C4-2B (cell line): ENCODE measurements around the gene FBXO5.
"Not testable (repeated sequence)": the region's sequence is repeated elsewhere in the genome, so short reads cannot be mapped to it uniquely, and the experiment has no call there.

Experiments used
- H3K27ac ChIP-seq: fragments of 450-650 bp; 2 replicates; pipeline ENCODE4 v1.5.1; 2017
- ZFX ChIP-seq: fragments of 450-650 bp; IDR thresholded peaks from 2 replicates; pipeline ENCODE4 v1.6.1; 2017
- TF ChIP-seq, protein P1 (sequence below): fragments of 450-650 bp; conservative IDR thresholded peaks from 2 replicates; pipeline ENCODE4 v1.5.1; 2017; ENCODE audit warnings: mild to moderate bottlenecking

FBXO5 gene

GRCh38 chr6:153002613-153003365 is 19.9 kb upstream of the FBXO5 start, which contains the start of gene MTRF1L:
MTRF1L (minus strand) TSS chr6:153002709; CDS start chr6:153002685, 24 bp downstream.
- TF ChIP-seq, protein P1, sequence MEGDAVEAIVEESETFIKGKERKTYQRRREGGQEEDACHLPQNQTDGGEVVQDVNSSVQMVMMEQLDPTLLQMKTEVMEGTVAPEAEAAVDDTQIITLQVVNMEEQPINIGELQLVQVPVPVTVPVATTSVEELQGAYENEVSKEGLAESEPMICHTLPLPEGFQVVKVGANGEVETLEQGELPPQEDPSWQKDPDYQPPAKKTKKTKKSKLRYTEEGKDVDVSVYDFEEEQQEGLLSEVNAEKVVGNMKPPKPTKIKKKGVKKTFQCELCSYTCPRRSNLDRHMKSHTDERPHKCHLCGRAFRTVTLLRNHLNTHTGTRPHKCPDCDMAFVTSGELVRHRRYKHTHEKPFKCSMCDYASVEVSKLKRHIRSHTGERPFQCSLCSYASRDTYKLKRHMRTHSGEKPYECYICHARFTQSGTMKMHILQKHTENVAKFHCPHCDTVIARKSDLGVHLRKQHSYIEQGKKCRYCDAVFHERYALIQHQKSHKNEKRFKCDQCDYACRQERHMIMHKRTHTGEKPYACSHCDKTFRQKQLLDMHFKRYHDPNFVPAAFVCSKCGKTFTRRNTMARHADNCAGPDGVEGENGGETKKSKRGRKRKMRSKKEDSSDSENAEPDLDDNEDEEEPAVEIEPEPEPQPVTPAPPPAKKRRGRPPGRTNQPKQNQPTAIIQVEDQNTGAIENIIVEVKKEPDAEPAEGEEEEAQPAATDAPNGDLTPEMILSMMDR: no peak
- peak; percentile 47; the same call in 1 of the 2 replicates for TF ChIP-seq ZFX
- H3K27ac ChIP-seq: peak within 1 kb of the TSS; percentile 86

DNA sequence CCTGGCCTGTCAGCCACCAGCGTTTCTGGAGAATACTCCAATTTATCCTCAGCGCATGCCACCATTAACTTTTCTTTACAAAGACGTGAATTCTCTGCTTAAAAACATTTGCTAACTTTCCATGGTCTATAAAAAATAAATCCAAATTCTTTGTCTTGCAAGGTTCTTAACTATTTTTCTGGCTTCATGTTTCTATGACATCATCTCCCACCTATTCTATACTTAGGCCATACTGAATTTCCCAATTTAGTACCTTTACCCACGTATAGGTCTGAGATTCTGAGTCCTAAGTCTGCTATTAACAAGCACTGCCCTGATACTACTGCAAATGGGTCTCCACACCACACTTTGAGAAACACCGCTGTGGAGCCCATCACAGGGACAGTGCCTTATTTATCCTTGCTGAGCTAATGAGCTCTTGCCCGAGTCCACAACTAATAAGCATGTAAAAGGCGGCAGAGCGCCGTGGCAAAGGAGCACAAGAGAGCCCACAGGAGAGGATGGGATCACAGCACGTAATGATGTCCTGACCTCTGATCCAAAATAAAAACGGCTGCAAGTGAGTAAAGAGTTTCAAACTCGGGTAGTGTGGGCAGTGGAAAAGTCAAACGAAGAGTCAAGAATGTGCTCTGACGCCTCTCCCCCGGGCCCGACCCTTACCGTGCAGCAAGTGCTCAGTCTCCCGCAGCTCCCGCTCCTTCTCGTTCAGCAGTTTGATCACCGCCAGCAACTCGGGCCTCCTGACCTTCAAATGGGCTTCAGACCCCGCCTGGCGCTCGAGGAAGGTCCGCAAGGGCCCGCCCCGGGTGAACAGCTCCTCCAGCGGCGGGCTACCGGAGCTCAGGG is 19.1 kb upstream of the FBXO5 start:
- TF ChIP-seq, protein P1: no peak; the same call in 1 of the 2 replicates
- no peak; the same call in 1 of the 2 replicates for TF ChIP-seq ZFX

DNA sequence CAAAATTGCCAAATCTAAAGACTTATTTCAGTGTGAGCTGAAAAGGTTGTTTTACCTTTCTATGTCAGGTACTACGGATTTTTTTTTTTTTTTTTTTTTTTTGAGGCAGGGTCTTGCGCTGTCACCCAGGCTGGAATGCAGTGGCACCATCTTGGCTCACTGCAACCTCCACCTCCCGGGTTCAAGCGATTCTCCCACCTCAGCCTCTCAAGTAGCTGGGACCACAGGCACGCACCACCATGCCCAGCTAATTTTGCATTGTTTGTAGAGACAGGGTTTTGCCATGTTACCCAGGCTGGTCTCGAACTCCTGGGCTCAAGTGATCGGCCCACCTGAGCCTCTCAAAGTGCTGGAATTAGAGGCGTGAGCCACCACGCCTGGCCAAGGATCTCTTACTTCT is 17.9 kb upstream of the FBXO5 start:
- not testable (repeated sequence) for H3K27ac ChIP-seq

More for the DNA sequence above, 19.1 kb upstream of the FBXO5 start:
- H3K27ac ChIP-seq: peak overlapping the region; percentile 86

GRCh38 chr6:153000243-153000642 is 17.4 kb upstream of the FBXO5 start:
- H3K27ac ChIP-seq: no peak overlapping the region
- TF ChIP-seq, protein P1: no peak
- TF ChIP-seq ZFX: no peak

GRCh38 chr6:152999538-152999937 is 16.7 kb upstream of the FBXO5 start:
- not testable (repeated sequence) for H3K27ac ChIP-seq

DNA sequence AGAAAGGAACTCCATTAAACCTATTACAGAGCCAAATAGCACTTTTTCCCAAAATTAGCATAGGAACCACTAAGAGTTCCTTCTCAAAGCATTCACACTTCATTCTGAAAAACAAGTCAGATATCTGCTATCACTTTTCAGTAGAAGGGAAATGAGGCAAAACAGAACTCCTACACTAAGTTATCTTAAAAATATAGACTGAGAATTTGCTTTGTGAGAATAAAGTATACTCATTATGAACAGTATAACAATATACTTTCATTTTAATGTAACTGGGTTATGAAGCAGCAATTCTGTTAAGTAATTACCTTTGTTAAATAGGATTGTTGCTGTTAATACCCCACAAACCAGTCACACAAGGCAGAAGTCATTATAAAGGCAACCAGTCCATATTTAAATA is 11.0 kb upstream of the FBXO5 start:
- TF ChIP-seq, protein P1: no peak
- no peak for TF ChIP-seq ZFX
- no peak overlapping the region for H3K27ac ChIP-seq

- TF ChIP-seq ZFX: no peak
- TF ChIP-seq, protein P1: peak; percentile 11; the same call in 1 of the 2 replicates
- H3K27ac ChIP-seq: no peak overlapping the region
Observed at GRCh38 chr6:152993431-152993830, 10.6 kb upstream of the FBXO5 start.

DNA sequence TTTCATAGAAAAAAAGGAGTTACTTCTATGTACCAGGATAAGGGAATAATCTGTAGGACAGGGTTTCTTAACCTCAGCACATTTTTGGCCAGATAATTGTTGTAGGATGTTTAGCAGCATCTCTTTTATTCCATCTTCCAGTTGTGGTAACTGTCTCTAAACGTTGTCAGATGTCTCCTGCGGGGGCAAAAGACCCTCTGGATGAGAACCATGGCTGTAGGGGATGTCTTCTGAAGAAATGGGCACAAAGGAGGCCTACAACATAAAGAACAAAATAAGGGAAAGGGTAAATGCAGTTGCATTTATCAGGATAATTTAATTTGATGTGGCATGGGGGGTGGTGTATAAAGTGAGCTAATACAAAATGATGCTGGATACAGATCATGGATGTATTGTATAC is 4.1 kb upstream of the FBXO5 start:
- TF ChIP-seq, protein P1: no peak
- TF ChIP-seq ZFX: no peak
- no peak overlapping the region for H3K27ac ChIP-seq

GRCh38 chr6:152985300-152985699 is 2.5 kb upstream of the FBXO5 start:
- peak overlapping the region; percentile 46 for H3K27ac ChIP-seq
